Cardiac fibroblast (primary cell): ENCODE results near the gene NOBOX.
"Not testable (repeated sequence)": the region's sequence is repeated elsewhere in the genome, so short reads cannot be mapped to it uniquely, and the experiment has no call there.

Source experiments
- DNase-seq, 2 donors: peaks; one replicate each; pipeline versions ENCODE4 v3.0.0 to v3.0.0-alpha.2; 2010; ENCODE audit warnings: low read depth in 2 of 2
- H3K4me3 ChIP-seq, 2 donors: replicated peaks in 1 of 2; 1 replicate in 1 of 2; 2 replicates in 1 of 2; pipeline ENCODE4 v1.5.1; 2011; ENCODE audit warnings: low read depth in 2 of 2, low read length in 2 of 2, mild to moderate bottlenecking in 2 of 2, moderate library complexity in 1 of 2
- TF ChIP-seq, protein P1 (sequence below): IDR thresholded peaks from one replicate; pipeline ENCODE4 v1.5.1; 2011; ENCODE audit warnings: low read depth, mild to moderate bottlenecking, low read length, inconsistent platforms

Gene NOBOX

GRCh38 chr7:144436500-144436899, 33.0 kb upstream of the NOBOX start:
- no peak overlapping the region for H3K4me3 ChIP-seq
- DNase-seq, result no peak
- TF ChIP-seq, protein P1, sequence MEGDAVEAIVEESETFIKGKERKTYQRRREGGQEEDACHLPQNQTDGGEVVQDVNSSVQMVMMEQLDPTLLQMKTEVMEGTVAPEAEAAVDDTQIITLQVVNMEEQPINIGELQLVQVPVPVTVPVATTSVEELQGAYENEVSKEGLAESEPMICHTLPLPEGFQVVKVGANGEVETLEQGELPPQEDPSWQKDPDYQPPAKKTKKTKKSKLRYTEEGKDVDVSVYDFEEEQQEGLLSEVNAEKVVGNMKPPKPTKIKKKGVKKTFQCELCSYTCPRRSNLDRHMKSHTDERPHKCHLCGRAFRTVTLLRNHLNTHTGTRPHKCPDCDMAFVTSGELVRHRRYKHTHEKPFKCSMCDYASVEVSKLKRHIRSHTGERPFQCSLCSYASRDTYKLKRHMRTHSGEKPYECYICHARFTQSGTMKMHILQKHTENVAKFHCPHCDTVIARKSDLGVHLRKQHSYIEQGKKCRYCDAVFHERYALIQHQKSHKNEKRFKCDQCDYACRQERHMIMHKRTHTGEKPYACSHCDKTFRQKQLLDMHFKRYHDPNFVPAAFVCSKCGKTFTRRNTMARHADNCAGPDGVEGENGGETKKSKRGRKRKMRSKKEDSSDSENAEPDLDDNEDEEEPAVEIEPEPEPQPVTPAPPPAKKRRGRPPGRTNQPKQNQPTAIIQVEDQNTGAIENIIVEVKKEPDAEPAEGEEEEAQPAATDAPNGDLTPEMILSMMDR, result no peak

DNA sequence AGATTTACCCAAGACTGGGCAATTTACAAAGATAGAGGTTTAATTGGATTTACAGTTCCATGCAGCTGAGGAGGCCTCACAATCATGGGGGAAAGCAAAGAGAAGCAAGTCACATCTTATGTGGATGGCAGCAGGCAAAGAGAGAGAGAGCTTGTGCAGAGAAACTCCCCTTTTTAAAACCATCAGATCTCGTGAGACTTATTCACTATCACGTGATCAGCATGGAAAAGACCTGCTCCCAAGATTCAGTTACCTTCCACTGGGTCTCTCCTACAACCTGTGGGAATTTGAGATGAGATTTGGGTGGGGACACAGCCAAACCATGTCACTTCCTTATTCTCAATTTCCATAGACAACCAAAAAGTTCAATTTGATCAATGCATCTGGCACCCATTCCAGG, 24.9 kb upstream of the NOBOX start:
- H3K4me3 ChIP-seq, result no peak overlapping the region
- TF ChIP-seq, protein P1, result no peak
- DNase-seq, result no peak

GRCh38 chr7:144427539-144427938, 24.0 kb upstream of the NOBOX start:
- DNase-seq, H3K4me3 ChIP-seq: not testable (repeated sequence)

GRCh38 chr7:144418931-144419330, 15.4 kb upstream of the NOBOX start:
- not testable (repeated sequence) for DNase-seq, H3K4me3 ChIP-seq

DNA sequence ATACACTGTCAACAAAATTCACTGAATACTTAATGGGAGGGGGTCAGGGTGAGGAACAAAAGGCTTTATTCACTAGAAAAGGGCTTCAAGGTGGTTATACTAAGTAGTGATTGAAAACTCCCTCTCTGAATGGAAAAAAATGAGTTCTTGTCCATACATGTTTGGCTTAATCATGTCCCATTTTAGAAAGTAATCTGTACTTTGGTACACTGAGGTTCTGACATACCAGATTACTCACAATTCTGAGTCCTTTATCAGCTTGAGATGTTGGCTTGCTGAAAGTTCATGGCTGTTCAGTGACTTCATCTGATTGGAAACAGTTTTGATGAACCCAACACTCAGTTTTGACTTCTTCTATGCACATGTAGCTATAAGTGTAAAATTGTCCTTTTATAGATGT, 12.8 kb upstream of the NOBOX start:
- DNase-seq, result no peak
- no peak overlapping the region for H3K4me3 ChIP-seq
- TF ChIP-seq, protein P1, result no peak

GRCh38 chr7:144415858-144416257, 12.4 kb upstream of the NOBOX start:
- DNase-seq, result no peak
- no peak overlapping the region for H3K4me3 ChIP-seq
- TF ChIP-seq, protein P1, result no peak

DNA sequence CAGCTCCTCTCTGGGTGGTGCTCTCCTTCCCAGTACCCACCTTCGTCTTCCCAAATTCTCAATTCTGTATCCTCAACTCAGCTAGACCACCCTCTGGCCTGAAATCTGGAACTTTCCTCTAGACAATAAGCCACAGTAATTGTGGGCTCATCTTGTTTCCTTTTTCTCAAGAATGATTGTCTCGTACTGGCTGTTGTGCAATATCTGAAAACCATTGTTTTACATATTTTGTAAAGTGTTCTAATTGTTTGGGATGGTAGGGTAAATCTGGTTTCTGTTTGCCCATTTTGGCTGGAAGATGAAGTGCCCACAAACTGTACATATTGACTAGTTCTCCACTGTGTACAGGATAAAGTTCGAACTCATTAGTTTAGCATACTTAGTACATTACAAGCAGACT, 11.3 kb upstream of the NOBOX start:
- TF ChIP-seq, protein P1, result no peak
- H3K4me3 ChIP-seq, result no peak overlapping the region
- DNase-seq, result peak in 1 of 2 donors; percentile 10

DNA sequence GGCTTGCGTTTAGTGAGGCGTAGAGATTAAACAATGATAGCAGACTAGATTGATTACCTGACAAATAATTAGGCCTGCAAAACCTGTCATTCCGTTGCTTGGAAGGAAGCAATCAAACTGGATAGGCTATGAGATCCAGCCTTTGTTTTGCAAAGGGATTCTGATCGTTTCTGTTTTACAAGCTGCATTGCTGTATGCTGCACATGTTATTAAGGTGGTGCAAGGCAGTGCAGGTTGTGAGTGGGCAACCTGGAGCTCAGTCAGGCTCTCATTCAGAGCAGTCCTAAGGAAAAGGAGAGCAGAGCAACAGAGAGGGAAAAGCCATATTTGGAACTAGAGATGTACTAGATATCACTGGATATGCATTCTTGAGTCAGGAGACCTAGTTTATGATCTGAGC, 6.9 kb upstream of the NOBOX start:
- DNase-seq, result no peak
- TF ChIP-seq, protein P1, result no peak
- H3K4me3 ChIP-seq, result no peak overlapping the region
